Mammary epithelial cell (primary cell): ENCODE data around the gene FEM1A.

Source experiments
- CTCF ChIP-seq, 2 donors: IDR thresholded peaks in 1 of 2; conservative IDR thresholded peaks in 1 of 2; 2 replicates each; pipeline ENCODE4 v1.5.1; 2011 to 2012; ENCODE audit warnings: inconsistent platforms in 2 of 2, low read length in 2 of 2, mild to moderate bottlenecking in 2 of 2, control low read depth in 1 of 2, low read depth in 1 of 2; ENCODE audit not compliant: insufficient read depth in 1 of 2; ENCODE audit errors: extremely low read depth in 1 of 2
- EZH2 ChIP-seq: IDR thresholded peaks from 2 replicates; pipeline ENCODE4 v1.6.1; 2012; ENCODE audit warnings: low read length, inconsistent platforms, borderline replicate concordance

- TF ChIP-seq CTCF (conservative IDR thresholded peaks at IDR 0.05 in 1 of 2, IDR thresholded peaks at IDR 0.05 in 1 of 2; ENCODE audit: extremely low read depth in 1 of 2, insufficient read depth in 1 of 2, low read depth in 1 of 2, low read length in 2 of 2), result no peak
- TF ChIP-seq EZH2, result no peak
These were observed 27.2 kb upstream of the FEM1A start for GRCh38 chr19:4764393-4764660.
